GM12878 (cell line): Measurements from ENCODE around the gene SYK. TPM values are rescaled to one million over a fixed set of nuclear protein-coding genes. Genes with fewer than 3 reads are reported as not detected.

ENCODE experiments used
- ATAC-seq: fragments of 200-7000 bp; cut with Tn5 transposase; 3 replicates; pipeline ENCODE4 v1.9.1; 2020; ENCODE audit warnings: mild to moderate bottlenecking, moderate library complexity
- BruUV-seq: library from RNA; stranded (reverse); fragments of 400-500 nt; replicated peaks from 2 replicates; lab custom pipeline; 2021; lab: Mats Ljungman, UMichigan
- CTCF ChIA-PET: fragments of 300-600 bp; sonication (Branson Sonifier 250); formaldehyde crosslinking; extraction: SDS; loops from one replicate; lab custom pipeline; 2021; ENCODE audit warnings: inconsistent platforms; lab: Yijun Ruan, JAX
- POLR2A ChIA-PET: fragments of 350-600 bp; formaldehyde crosslinking; extraction: SDS; loops from one replicate; lab custom pipeline; 2021; ENCODE audit warnings: inconsistent platforms; lab: Charles Lee
- RAD21 ChIA-PET: fragments of 300-600 bp; sonication (Branson Sonifier 250); formaldehyde crosslinking; loops from one replicate; lab custom pipeline; 2023; ENCODE audit warnings: antibody characterized with exemption; ENCODE audit not compliant: unreplicated experiment; lab: Charles Lee
- SMC1A ChIA-PET: fragments of 300-600 bp; sonication (Branson Sonifier 250); formaldehyde crosslinking; loops from one replicate; lab custom pipeline; 2023; ENCODE audit not compliant: unreplicated experiment, uncharacterized antibody; lab: Charles Lee
- DNase-seq: peaks from one replicate; pipeline ENCODE4 v3.0.0-alpha.2; 2011; ENCODE audit warnings: low read depth, low spot score
- FAIRE-seq: peaks from 3 replicates; lab custom pipeline; 2011; peaks lifted over from hg19 to GRCh38; lab: Jason Lieb, UNC
- H2AFZ ChIP-seq: 2 replicates; pipeline ENCODE4 v1.6.0; 2011; ENCODE audit warnings: low read depth, low read length, control low read depth; ENCODE audit not compliant: control insufficient read depth
- H3K27ac ChIP-seq: 2 replicates; pipeline ENCODE4 v1.5.1; 2011; ENCODE audit warnings: control low read depth; ENCODE audit not compliant: control insufficient read depth, insufficient read depth
- H3K27me3 ChIP-seq, 2 experiments: replicated peaks in 1 of 2; 2 replicates each; pipeline versions ENCODE4 v1.6.0 to v1.6.1; 2011; ENCODE audit warnings: low read length in 1 of 2; ENCODE audit not compliant: control insufficient read depth in 2 of 2, insufficient read depth in 2 of 2
- H3K36me3 ChIP-seq, 2 experiments: 2 replicates each; pipeline ENCODE4 v1.5.1; 2011; ENCODE audit warnings: low read length in 1 of 2; ENCODE audit not compliant: control insufficient read depth in 2 of 2, insufficient read depth in 2 of 2
- H3K4me1 ChIP-seq: 2 replicates; pipeline ENCODE4 v1.6.1; 2011; ENCODE audit warnings: mild to moderate bottlenecking, low read length, moderate library complexity, mixed read lengths; ENCODE audit not compliant: control insufficient read depth, insufficient read depth
- H3K4me2 ChIP-seq: 2 replicates; pipeline ENCODE4 v1.6.0; 2011; ENCODE audit warnings: control low read depth; ENCODE audit not compliant: control insufficient read depth, insufficient read depth
- H3K4me3 ChIP-seq: fragments of 200-600 bp; sonication (generic); 2 replicates; pipeline ENCODE4 v1.5.1; 2016
- H3K79me2 ChIP-seq: 2 replicates; pipeline ENCODE4 v1.6.0; 2011; ENCODE audit warnings: low read length; ENCODE audit not compliant: control insufficient read depth, insufficient read depth
- H3K9ac ChIP-seq: 2 replicates; pipeline ENCODE4 v1.8.0; 2011; ENCODE audit warnings: low read length, control low read depth, mixed read lengths; ENCODE audit not compliant: control insufficient read depth, insufficient read depth
- H3K9me3 ChIP-seq: replicated peaks from 3 replicates; pipeline ENCODE4 v1.5.1; 2011; ENCODE audit warnings: mild to moderate bottlenecking, low read length; ENCODE audit not compliant: control insufficient read depth, insufficient read depth
- H4K20me1 ChIP-seq: 2 replicates; pipeline ENCODE4 v1.6.0; 2011; ENCODE audit not compliant: control insufficient read depth, insufficient read depth
- CBFB ChIP-seq: IDR thresholded peaks from 2 replicates; pipeline ENCODE4 v1.6.1; 2016; ENCODE audit warnings: antibody characterized with exemption, low read depth
- EGR1 ChIP-seq, 2 experiments: IDR thresholded peaks; 1 replicate in 1 of 2; 2 replicates in 1 of 2; pipeline ENCODE4 v1.6.1; 2011 to 2012; ENCODE audit warnings: low read depth in 2 of 2, low read length in 2 of 2, borderline replicate concordance in 1 of 2, mild to moderate bottlenecking in 1 of 2, moderate library complexity in 1 of 2
- GABPA ChIP-seq: IDR thresholded peaks from 2 replicates; pipeline ENCODE4 v1.6.1; 2014; ENCODE audit warnings: antibody characterized with exemption, low read depth, mild to moderate bottlenecking, inconsistent platforms
- HCFC1 ChIP-seq: fragments of 150-350 bp; IDR thresholded peaks from 2 replicates; pipeline ENCODE4 v1.6.1; 2014; ENCODE audit warnings: low read length
- RCOR1 ChIP-seq: conservative IDR thresholded peaks from 2 replicates; pipeline ENCODE4 v1.6.1; 2012; ENCODE audit warnings: low read depth, low read length, improper control_type of control experiment
- STAT1 ChIP-seq: fragments of 450-650 bp; conservative IDR thresholded peaks from 2 replicates; pipeline ENCODE4 v1.6.1; 2014; ENCODE audit warnings: antibody characterized with exemption, mild to moderate bottlenecking
- SUPT20H ChIP-seq: IDR thresholded peaks from 2 replicates; pipeline ENCODE4 v1.6.1; 2011; ENCODE audit warnings: low read depth, mild to moderate bottlenecking, low read length, moderate library complexity, borderline replicate concordance; ENCODE audit not compliant: control insufficient read depth
- ZZZ3 ChIP-seq: IDR thresholded peaks from 2 replicates; pipeline ENCODE4 v1.6.1; 2011; ENCODE audit warnings: low read depth; ENCODE audit not compliant: control insufficient read depth, insufficient read length
- WGBS: methylation state at CpG from one replicate; pipeline ENCODE4 v1.1.6; 2016; ENCODE audit warnings: low lambda C conversion rate; ENCODE audit not compliant: insufficient replicate concordance, insufficient coverage; ENCODE audit errors: missing lambda C conversion rate; 5-methylcytosine and 5-hydroxymethylcytosine counted together
- in situ Hi-C: fragments of 300-500 bp; cut with MboI; formaldehyde crosslinking; loops from 9 replicates; pipeline ENCODE4 v1.14.3; 2018; ENCODE audit warnings: mixed read lengths
- intact Hi-C: fragments of 100-400 bp; cut with micrococcal nuclease; formaldehyde crosslinking; loops from one replicate; pipeline ENCODE4 v1.14.2; 2022; ENCODE audit not compliant: unreplicated experiment
- polyA plus RNA-seq, 11 experiments: library from polyadenylated mRNA; depleted of rRNA in 4 of 11; unstranded in 6 of 11; stranded (reverse) in 5 of 11; fragments of >200 nt; fragmentation: Nextera tagmentation in 4 of 11; fragmentation: Illumina TruSeq in 1 of 11; extraction: Ambion mirVana in 4 of 11; extraction: Trizol in 1 of 11; gene quantifications; 1 replicate in 1 of 11; 2 replicates in 10 of 11; pipeline versions ENCODE4 v1.2.1 to v1.2.3, GENCODE V29; 2011 to 2016; ENCODE audit warnings: inconsistent platforms in 2 of 11, missing spikeins in 2 of 11, low read depth in 1 of 11
- total RNA-seq, 4 experiments: library from RNA; depleted of rRNA in 3 of 4; stranded (reverse); fragments of >200 nt in 3 of 4; fragmentation: Illumina TruSeq in 1 of 4; extraction: Trizol in 1 of 4; gene quantifications; 2 replicates each; pipeline versions ENCODE4 v1.2.1 to v1.2.3, GENCODE V29; 2013 to 2021
- TF ChIP-seq, protein P1 (sequence below): fragments of 450-650 bp; IDR thresholded peaks from 2 replicates; pipeline ENCODE4 v1.6.1; 2018; ENCODE audit warnings: borderline replicate concordance, mild to moderate bottlenecking; ENCODE audit not compliant: partially characterized antibody
- TF ChIP-seq, protein P2 (sequence below): IDR thresholded peaks from 2 replicates; pipeline ENCODE4 v1.6.1; 2012; ENCODE audit warnings: improper control_type of control experiment, low read depth, low read length; ENCODE audit not compliant: insufficient replicate concordance
- TF ChIP-seq, protein P3 (sequence below): fragments of 450-650 bp; conservative IDR thresholded peaks from 2 replicates; pipeline ENCODE4 v1.6.1; 2017; ENCODE audit warnings: mild to moderate bottlenecking, moderate library complexity
- TF ChIP-seq, protein P4 (sequence below): fragments of 450-650 bp; IDR thresholded peaks from 2 replicates; pipeline ENCODE4 v1.6.1; 2014; ENCODE audit warnings: mild to moderate bottlenecking

Gene SYK
- total and polyA plus RNA-seq, 10 of the 15 experiments (the other 5 are each of a cell fraction or from before 2014, with no cell fraction given) = 6.5 to 135 (median 68.8) TPM

DNA sequence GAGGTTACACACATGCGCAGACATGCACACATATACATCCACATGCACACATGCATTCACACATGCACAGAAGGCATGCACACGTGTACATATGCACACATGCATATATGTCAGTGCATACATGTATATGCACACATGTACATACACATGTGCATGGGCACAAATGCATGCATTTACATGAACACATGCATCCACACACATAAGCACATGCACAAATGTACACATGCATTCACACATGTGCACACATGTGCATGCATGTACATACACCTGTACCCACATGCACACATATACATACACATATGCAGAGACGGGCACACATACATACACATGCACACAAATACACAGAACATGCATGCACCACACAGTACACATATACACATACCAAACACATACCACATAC, 97.7 kb downstream of the SYK start (continued):
- TF ChIP-seq, protein P1, sequence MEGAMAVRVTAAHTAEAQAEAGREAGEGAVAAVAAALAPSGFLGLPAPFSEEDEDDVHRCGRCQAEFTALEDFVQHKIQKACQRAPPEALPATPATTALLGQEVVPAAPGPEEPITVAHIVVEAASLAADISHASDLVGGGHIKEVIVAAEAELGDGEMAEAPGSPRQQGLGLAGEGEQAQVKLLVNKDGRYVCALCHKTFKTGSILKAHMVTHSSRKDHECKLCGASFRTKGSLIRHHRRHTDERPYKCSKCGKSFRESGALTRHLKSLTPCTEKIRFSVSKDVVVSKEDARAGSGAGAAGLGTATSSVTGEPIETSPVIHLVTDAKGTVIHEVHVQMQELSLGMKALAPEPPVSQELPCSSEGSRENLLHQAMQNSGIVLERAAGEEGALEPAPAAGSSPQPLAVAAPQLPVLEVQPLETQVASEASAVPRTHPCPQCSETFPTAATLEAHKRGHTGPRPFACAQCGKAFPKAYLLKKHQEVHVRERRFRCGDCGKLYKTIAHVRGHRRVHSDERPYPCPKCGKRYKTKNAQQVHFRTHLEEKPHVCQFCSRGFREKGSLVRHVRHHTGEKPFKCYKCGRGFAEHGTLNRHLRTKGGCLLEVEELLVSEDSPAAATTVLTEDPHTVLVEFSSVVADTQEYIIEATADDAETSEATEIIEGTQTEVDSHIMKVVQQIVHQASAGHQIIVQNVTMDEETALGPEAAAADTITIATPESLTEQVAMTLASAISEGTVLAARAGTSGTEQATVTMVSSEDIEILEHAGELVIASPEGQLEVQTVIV = no peak

DNA sequence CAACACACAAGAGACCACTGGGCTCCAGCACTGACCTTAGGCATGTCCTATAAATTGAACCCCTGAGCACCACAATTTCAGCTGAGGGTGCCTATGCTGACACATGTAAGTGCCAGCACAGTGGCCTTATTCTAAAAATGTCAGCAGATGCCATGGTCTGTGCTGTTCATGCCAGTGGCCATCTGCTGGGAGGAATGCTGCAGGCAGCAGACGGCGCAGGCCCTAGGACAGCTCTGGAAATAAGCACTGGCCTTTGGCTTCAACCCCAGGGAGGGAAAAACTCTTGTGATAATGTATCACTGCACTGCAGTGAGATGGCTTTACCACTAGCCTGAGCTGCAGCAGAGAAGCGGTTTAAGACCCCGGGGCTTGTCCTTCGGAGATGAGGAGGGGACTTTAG, 98.5 kb downstream of the SYK start:
- no TSS peak for BruUV-seq
- ChIA-PET RAD21 (no interaction called here), POLR2A (no interaction called here), CTCF (no interaction called here), SMC1A (no interaction called here)
- intact Hi-C loops = no loop called here
- no peaks in the 10 kb centered on the region for H4K20me1 ChIP-seq
- DNase-seq (no peak), ATAC-seq (no peak), FAIRE-seq (no peak)
- H3K36me3 ChIP-seq = peaks cover under 1 to 3% of the 10 kb centered on the region in 2 experiments; a peak in 1 of 4 replicates
- H3K79me2 ChIP-seq = no peaks in the 10 kb centered on the region
- no peak overlapping the region for H3K9ac ChIP-seq
- in situ Hi-C loops = no loop called here
- H3K4me3 ChIP-seq = no peak overlapping the region
- H3K4me2 ChIP-seq = no peak overlapping the region
- no peak overlapping the region for H3K27ac ChIP-seq
- no peaks in the 10 kb centered on the region for H3K4me1 ChIP-seq
- no peak overlapping the region for H2AFZ ChIP-seq
- H3K27me3 ChIP-seq = no peaks in the 10 kb centered on the region
- WGBS = 52% methylated on average over 5 of the region's 5 CpGs
- H3K9me3 ChIP-seq = no peaks in the 10 kb centered on the region
- no peak for TF ChIP-seq STAT1
- TF ChIP-seq, protein P2, sequence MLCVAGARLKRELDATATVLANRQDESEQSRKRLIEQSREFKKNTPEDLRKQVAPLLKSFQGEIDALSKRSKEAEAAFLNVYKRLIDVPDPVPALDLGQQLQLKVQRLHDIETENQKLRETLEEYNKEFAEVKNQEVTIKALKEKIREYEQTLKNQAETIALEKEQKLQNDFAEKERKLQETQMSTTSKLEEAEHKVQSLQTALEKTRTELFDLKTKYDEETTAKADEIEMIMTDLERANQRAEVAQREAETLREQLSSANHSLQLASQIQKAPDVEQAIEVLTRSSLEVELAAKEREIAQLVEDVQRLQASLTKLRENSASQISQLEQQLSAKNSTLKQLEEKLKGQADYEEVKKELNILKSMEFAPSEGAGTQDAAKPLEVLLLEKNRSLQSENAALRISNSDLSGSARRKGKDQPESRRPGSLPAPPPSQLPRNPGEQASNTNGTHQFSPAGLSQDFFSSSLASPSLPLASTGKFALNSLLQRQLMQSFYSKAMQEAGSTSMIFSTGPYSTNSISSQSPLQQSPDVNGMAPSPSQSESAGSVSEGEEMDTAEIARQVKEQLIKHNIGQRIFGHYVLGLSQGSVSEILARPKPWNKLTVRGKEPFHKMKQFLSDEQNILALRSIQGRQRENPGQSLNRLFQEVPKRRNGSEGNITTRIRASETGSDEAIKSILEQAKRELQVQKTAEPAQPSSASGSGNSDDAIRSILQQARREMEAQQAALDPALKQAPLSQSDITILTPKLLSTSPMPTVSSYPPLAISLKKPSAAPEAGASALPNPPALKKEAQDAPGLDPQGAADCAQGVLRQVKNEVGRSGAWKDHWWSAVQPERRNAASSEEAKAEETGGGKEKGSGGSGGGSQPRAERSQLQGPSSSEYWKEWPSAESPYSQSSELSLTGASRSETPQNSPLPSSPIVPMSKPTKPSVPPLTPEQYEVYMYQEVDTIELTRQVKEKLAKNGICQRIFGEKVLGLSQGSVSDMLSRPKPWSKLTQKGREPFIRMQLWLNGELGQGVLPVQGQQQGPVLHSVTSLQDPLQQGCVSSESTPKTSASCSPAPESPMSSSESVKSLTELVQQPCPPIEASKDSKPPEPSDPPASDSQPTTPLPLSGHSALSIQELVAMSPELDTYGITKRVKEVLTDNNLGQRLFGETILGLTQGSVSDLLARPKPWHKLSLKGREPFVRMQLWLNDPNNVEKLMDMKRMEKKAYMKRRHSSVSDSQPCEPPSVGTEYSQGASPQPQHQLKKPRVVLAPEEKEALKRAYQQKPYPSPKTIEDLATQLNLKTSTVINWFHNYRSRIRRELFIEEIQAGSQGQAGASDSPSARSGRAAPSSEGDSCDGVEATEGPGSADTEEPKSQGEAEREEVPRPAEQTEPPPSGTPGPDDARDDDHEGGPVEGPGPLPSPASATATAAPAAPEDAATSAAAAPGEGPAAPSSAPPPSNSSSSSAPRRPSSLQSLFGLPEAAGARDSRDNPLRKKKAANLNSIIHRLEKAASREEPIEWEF = no peak
- TF ChIP-seq CBFB = no peak
- TF ChIP-seq HCFC1 = no peak
- TF ChIP-seq, protein P3, sequence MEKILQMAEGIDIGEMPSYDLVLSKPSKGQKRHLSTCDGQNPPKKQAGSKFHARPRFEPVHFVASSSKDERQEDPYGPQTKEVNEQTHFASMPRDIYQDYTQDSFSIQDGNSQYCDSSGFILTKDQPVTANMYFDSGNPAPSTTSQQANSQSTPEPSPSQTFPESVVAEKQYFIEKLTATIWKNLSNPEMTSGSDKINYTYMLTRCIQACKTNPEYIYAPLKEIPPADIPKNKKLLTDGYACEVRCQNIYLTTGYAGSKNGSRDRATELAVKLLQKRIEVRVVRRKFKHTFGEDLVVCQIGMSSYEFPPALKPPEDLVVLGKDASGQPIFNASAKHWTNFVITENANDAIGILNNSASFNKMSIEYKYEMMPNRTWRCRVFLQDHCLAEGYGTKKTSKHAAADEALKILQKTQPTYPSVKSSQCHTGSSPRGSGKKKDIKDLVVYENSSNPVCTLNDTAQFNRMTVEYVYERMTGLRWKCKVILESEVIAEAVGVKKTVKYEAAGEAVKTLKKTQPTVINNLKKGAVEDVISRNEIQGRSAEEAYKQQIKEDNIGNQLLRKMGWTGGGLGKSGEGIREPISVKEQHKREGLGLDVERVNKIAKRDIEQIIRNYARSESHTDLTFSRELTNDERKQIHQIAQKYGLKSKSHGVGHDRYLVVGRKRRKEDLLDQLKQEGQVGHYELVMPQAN = no peak
- TF ChIP-seq, protein P4, sequence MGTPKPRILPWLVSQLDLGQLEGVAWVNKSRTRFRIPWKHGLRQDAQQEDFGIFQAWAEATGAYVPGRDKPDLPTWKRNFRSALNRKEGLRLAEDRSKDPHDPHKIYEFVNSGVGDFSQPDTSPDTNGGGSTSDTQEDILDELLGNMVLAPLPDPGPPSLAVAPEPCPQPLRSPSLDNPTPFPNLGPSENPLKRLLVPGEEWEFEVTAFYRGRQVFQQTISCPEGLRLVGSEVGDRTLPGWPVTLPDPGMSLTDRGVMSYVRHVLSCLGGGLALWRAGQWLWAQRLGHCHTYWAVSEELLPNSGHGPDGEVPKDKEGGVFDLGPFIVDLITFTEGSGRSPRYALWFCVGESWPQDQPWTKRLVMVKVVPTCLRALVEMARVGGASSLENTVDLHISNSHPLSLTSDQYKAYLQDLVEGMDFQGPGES = no peak
- TF ChIP-seq GABPA = no peak
- no peak for TF ChIP-seq SUPT20H
- no peak for TF ChIP-seq RCOR1
- no peak for TF ChIP-seq ZZZ3
- TF ChIP-seq EGR1 (IDR thresholded peaks at IDR 0.05; ENCODE audit: borderline replicate concordance in 1 of 2, low read depth in 2 of 2, low read length in 2 of 2) = no peak
